ENCODE measurements around the gene HSP90AA1. TPM values are rescaled to one million over a fixed set of nuclear protein-coding genes. Genes with fewer than 3 reads are reported as not detected.

Gene HSP90AA1
- total and polyA plus RNA-seq, 2 donors (not counting 1 experiment from before 2014, with no cell fraction given): 342 to 493 TPM

DNA sequence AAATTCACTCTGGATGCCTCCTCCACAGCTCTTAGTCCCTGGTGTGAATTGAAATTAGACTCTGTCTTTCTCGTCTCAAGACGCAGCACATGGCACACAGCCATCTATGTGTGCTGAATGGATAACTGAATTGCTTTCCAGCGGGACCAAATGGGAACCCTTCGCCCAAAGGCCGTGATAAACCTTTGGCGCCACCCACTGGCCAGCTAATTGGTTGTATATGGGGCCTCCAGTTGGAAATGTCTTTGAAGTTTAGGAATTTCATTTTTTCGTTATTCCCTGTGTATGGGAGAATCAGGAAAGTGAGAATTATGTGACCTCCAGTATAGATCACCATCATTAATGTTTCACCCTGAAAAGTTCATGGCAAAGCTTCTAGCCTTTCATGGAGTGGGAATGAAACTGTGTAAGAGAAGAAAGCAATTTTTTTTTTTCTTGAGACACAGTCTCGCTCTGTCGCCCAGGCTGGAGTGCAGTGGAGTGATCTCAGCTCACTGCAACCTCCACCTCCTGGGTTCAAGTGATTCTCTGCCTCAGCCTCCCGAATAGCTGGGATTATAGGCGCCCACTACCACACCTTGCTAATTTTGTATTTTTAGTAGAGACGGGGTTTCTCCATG lies 9.8 kb upstream of the HSP90AA1 start:
- no peaks in the 10 kb centered on the region for H3K9me3 ChIP-seq (ENCODE audit: control insufficient read depth, insufficient read depth, low read depth, low read length)
- no peaks in the 10 kb centered on the region for H3K27me3 ChIP-seq (ENCODE audit: control insufficient read depth, insufficient read depth, low read length)
- no peak overlapping the region for H3K27ac ChIP-seq (ENCODE audit: insufficient read depth, low read length)
- no peak for TF ChIP-seq EZH2 (IDR thresholded peaks at IDR 0.05; ENCODE audit: low read length, missing control alignments)
- TF ChIP-seq, protein P1, sequence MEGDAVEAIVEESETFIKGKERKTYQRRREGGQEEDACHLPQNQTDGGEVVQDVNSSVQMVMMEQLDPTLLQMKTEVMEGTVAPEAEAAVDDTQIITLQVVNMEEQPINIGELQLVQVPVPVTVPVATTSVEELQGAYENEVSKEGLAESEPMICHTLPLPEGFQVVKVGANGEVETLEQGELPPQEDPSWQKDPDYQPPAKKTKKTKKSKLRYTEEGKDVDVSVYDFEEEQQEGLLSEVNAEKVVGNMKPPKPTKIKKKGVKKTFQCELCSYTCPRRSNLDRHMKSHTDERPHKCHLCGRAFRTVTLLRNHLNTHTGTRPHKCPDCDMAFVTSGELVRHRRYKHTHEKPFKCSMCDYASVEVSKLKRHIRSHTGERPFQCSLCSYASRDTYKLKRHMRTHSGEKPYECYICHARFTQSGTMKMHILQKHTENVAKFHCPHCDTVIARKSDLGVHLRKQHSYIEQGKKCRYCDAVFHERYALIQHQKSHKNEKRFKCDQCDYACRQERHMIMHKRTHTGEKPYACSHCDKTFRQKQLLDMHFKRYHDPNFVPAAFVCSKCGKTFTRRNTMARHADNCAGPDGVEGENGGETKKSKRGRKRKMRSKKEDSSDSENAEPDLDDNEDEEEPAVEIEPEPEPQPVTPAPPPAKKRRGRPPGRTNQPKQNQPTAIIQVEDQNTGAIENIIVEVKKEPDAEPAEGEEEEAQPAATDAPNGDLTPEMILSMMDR (conservative IDR thresholded peaks at IDR 0.05 in 1 of 2, IDR thresholded peaks at IDR 0.05 in 1 of 2; ENCODE audit: low read depth in 1 of 2, low read length in 2 of 2): peak; percentile 76 to 84
- H3K9ac ChIP-seq (ENCODE audit: insufficient read depth, low read length): no peak overlapping the region
- no peak overlapping the region for H2AFZ ChIP-seq (ENCODE audit: low read length)
- peak; percentile 66 to 83 for DNase-seq (ENCODE audit: low read depth in 2 of 2)
- H3K79me2 ChIP-seq (ENCODE audit: control insufficient read depth, insufficient read depth, low read length): no peaks in the 10 kb centered on the region
- H3K4me2 ChIP-seq (ENCODE audit: extremely low read depth, insufficient read depth, low read length): peak overlapping the region; percentile 47
- H3K4me3 ChIP-seq (replicated peaks in 1 of 4; ENCODE audit: control extremely low read depth in 1 of 4, insufficient read depth in 1 of 4, low read depth in 3 of 4, low read length in 4 of 4): no peak overlapping the region
- no peaks in the 10 kb centered on the region for H4K20me1 ChIP-seq (ENCODE audit: control insufficient read depth, extremely low read depth, insufficient read depth, low read length)
- peaks cover 12% of the 10 kb centered on the region for H3K4me1 ChIP-seq (ENCODE audit: control insufficient read depth, extremely low read depth, insufficient read depth, low read length)
- no peaks in the 10 kb centered on the region for H3K36me3 ChIP-seq (ENCODE audit: control insufficient read depth, insufficient read depth, low read length)

DNA sequence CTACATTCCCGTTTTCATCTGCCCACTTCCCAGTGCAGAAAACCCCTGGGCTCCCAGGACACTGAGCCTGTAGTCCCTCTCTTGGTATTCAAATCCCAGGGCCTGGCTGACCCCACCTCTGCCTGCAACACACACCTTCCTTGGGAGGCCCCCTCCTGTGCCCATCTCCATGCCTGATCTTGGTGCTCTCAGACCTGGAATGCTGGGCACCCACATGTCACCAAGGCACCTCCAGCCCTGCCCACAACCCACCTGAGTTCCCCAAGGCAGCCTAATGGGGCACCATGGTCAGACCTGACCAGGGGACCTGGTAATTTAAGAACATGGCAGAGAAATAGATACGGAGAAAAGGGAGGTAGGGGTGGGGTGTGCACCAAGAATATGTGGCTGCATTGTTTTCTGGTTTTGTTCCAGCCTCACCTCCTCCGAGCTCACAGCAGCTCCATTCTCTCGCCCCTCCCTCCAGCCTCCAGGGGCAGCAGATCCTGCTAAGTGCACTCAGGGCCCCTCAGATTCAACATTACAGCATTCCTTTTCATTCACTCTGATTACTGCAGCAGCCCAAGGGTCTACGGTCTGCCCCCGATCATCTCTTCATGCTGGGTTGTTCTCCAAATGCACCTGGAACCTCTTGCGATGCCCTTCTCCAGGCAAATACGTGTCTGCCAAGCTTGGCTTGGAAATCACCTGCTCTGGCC lies 9.2 kb upstream of the HSP90AA1 start:
- Histone ChIP-seq H3K79me2 (ENCODE audit: control insufficient read depth, insufficient read depth, low read length) (no peaks in the 10 kb centered on the region), H4K20me1 (ENCODE audit: control insufficient read depth, extremely low read depth, insufficient read depth, low read length) (no peaks in the 10 kb centered on the region), H3K4me3 (replicated peaks in 1 of 4; ENCODE audit: control extremely low read depth in 1 of 4, insufficient read depth in 1 of 4, low read depth in 3 of 4, low read length in 4 of 4) (no peak overlapping the region), H3K4me1 (ENCODE audit: control insufficient read depth, extremely low read depth, insufficient read depth, low read length) (peaks cover 12% of the 10 kb centered on the region), H3K27me3 (ENCODE audit: control insufficient read depth, insufficient read depth, low read length) (no peaks in the 10 kb centered on the region), H2AFZ (ENCODE audit: low read length) (no peak overlapping the region), H3K4me2 (ENCODE audit: extremely low read depth, insufficient read depth, low read length) (peak overlapping the region; percentile 47), H3K9ac (ENCODE audit: insufficient read depth, low read length) (no peak overlapping the region), H3K9me3 (ENCODE audit: control insufficient read depth, insufficient read depth, low read depth, low read length) (no peaks in the 10 kb centered on the region), H3K27ac (ENCODE audit: insufficient read depth, low read length) (no peak overlapping the region), H3K36me3 (ENCODE audit: control insufficient read depth, insufficient read depth, low read length) (no peaks in the 10 kb centered on the region)
- no peak for TF ChIP-seq EZH2 (IDR thresholded peaks at IDR 0.05; ENCODE audit: low read length, missing control alignments)
- TF ChIP-seq, protein P1 (conservative IDR thresholded peaks at IDR 0.05 in 1 of 2, IDR thresholded peaks at IDR 0.05 in 1 of 2; ENCODE audit: low read depth in 1 of 2, low read length in 2 of 2): no peak
- DNase-seq (ENCODE audit: low read depth in 2 of 2): no peak

DNA sequence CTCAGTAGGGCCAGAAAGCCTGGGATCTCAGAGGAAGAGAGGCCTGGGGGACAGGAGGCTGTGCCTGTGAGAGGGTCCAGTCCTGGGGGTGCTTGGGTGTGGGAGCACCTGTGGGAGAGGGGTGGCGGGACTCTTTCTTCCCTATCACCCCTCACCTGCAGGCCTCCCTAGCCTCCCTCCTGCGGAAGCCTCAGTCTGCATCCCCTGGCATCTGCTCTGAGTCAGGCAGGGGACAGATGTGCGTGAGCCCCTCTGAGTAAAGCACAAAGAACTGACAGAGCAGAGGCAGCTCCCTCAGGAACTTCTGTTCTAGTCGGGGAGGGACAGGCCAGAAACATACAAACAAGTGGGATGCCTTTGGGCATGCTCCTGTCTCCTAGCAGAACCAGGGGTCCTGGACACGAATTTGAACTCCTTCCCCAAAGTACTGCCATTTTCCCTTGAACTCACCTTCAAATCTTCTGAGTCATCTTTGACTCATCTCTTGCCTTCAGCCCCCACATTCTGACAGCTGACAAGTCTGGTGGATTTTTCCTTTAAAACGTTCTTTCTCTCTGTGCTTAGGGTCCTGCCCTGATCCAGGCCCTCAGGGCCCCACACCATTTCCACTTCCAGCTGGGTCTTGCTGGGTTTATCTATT lies 8.5 kb upstream of the HSP90AA1 start:
- Histone ChIP-seq H3K9me3 (ENCODE audit: control insufficient read depth, insufficient read depth, low read depth, low read length) (no peaks in the 10 kb centered on the region), H3K4me3 (replicated peaks in 1 of 4; ENCODE audit: control extremely low read depth in 1 of 4, insufficient read depth in 1 of 4, low read depth in 3 of 4, low read length in 4 of 4) (no peak overlapping the region), H4K20me1 (ENCODE audit: control insufficient read depth, extremely low read depth, insufficient read depth, low read length) (no peaks in the 10 kb centered on the region), H2AFZ (ENCODE audit: low read length) (no peak overlapping the region), H3K36me3 (ENCODE audit: control insufficient read depth, insufficient read depth, low read length) (no peaks in the 10 kb centered on the region), H3K79me2 (ENCODE audit: control insufficient read depth, insufficient read depth, low read length) (no peaks in the 10 kb centered on the region), H3K4me1 (ENCODE audit: control insufficient read depth, extremely low read depth, insufficient read depth, low read length) (peaks cover 12% of the 10 kb centered on the region), H3K27ac (ENCODE audit: insufficient read depth, low read length) (no peak overlapping the region), H3K4me2 (ENCODE audit: extremely low read depth, insufficient read depth, low read length) (peak overlapping the region; percentile 5), H3K9ac (ENCODE audit: insufficient read depth, low read length) (no peak overlapping the region), H3K27me3 (ENCODE audit: control insufficient read depth, insufficient read depth, low read length) (no peaks in the 10 kb centered on the region)
- TF ChIP-seq, protein P1 (conservative IDR thresholded peaks at IDR 0.05 in 1 of 2, IDR thresholded peaks at IDR 0.05 in 1 of 2; ENCODE audit: low read depth in 1 of 2, low read length in 2 of 2): no peak
- no peak for TF ChIP-seq EZH2 (IDR thresholded peaks at IDR 0.05; ENCODE audit: low read length, missing control alignments)
- peak in 1 of 2 donors; percentile 49 for DNase-seq (ENCODE audit: low read depth in 2 of 2)
